HCEC 1CT (cell line): ENCODE results near the gene PNCK.
A peak's percentile ranks its signal among the peaks of the same experiment; 100 is the strongest.
"Not testable (repeated sequence)": the region's sequence is repeated elsewhere in the genome, so short reads cannot be mapped to it uniquely, and the experiment has no call there.

Experiments
- DNase-seq: peaks from one replicate; pipeline ENCODE4 v3.0.0-alpha.2; 2017

PNCK gene

GRCh38 chrX:153685751-153686696, 12.4 kb upstream of the PNCK start:
- no peak for DNase-seq

- DNase-seq, result no peak
These were observed 11.5 kb upstream of the PNCK start for GRCh38 chrX:153685156-153685536.

- no peak for DNase-seq
These were observed 11.0 kb upstream of the PNCK start for GRCh38 chrX:153684467-153685155.

- not testable (repeated sequence) for DNase-seq
These were observed 9.9 kb upstream of the PNCK start for GRCh38 chrX:153683486-153683885.

- DNase-seq, result no peak
These were observed 7.6 kb upstream of the PNCK start for GRCh38 chrX:153681175-153681574.

- no peak for DNase-seq
These were observed 722 bp upstream of the PNCK start for GRCh38 chrX:153674219-153674851.

GRCh38 chrX:153672531-153673427, 834 bp downstream of the PNCK start:
- no peak for DNase-seq

GRCh38 chrX:153671589-153672530, 1.8 kb downstream of the PNCK start:
- no peak for DNase-seq

GRCh38 chrX:153670748-153671588, 2.6 kb downstream of the PNCK start:
- no peak for DNase-seq

GRCh38 chrX:153669901-153670731, 3.5 kb downstream of the PNCK start:
- DNase-seq, result no peak

- DNase-seq, result no peak
These were observed 4.3 kb downstream of the PNCK start for GRCh38 chrX:153669174-153669890.

- no peak for DNase-seq
These were observed 5.0 kb downstream of the PNCK start for GRCh38 chrX:153668423-153669173.

GRCh38 chrX:153667956-153668396, 5.6 kb downstream of the PNCK start:
- DNase-seq, result peak; percentile 44

GRCh38 chrX:153667281-153667955, 6.2 kb downstream of the PNCK start:
- no peak for DNase-seq

GRCh38 chrX:153665726-153666306, 7.8 kb downstream of the PNCK start:
- no peak for DNase-seq

- DNase-seq, result no peak
These were observed 11.3 kb downstream of the PNCK start for GRCh38 chrX:153662266-153662665.

- DNase-seq, result no peak
These were observed 14.3 kb downstream of the PNCK start for GRCh38 chrX:153659268-153659667.
